HepG2 (cell line): ENCODE data around the gene HNRNPL. TPM values are rescaled to one million over a fixed set of nuclear protein-coding genes. Genes with fewer than 3 reads are reported as not detected.

Experiments used
- ARID4A ChIP-seq: sonication (generic); formaldehyde crosslinking; IDR thresholded peaks from 2 replicates; pipeline ENCODE4 v1.5.0; 2020; ENCODE audit warnings: mild to moderate bottlenecking, missing genetic modification reagents, borderline replicate concordance
- CAMTA2 ChIP-seq: sonication (generic); formaldehyde crosslinking; IDR thresholded peaks from 2 replicates; pipeline ENCODE4 v1.4.0; 2020; ENCODE audit warnings: mild to moderate bottlenecking, missing genetic modification reagents, borderline replicate concordance
- FOXA3 ChIP-seq: IDR thresholded peaks from 2 replicates; pipeline ENCODE4 v1.6.1; 2016; ENCODE audit warnings: missing genetic modification reagents, missing compliant biosample characterization
- KDM5B ChIP-seq: sonication (generic); formaldehyde crosslinking; IDR thresholded peaks from 2 replicates; pipeline ENCODE4 v1.4.0; 2020; ENCODE audit warnings: missing genetic modification reagents, mild to moderate bottlenecking, borderline replicate concordance
- KLF16 ChIP-seq, 2 experiments: sonication (generic) in 1 of 2; formaldehyde crosslinking in 1 of 2; IDR thresholded peaks; 2 replicates each; pipeline versions ENCODE4 v1.6.1 to v1.8.0; 2016 to 2023; ENCODE audit warnings: missing genetic modification reagents in 2 of 2, missing compliant biosample characterization in 1 of 2
- MTA1 ChIP-seq: sonication (generic); formaldehyde crosslinking; IDR thresholded peaks from 2 replicates; pipeline ENCODE4 v1.4.0; 2020; ENCODE audit warnings: missing genetic modification reagents, mild to moderate bottlenecking, borderline replicate concordance
- MYC ChIP-seq: sonication (generic); formaldehyde crosslinking; IDR thresholded peaks from 2 replicates; pipeline ENCODE4 v1.9.0; 2021; ENCODE audit warnings: missing genetic modification reagents, borderline replicate concordance
- PCBP1 ChIP-seq: fragments of 200-400 bp; formaldehyde crosslinking; IDR thresholded peaks from 2 replicates; pipeline ENCODE4 v1.6.1; 2017; ENCODE audit warnings: mild to moderate bottlenecking, low read depth, low read length, borderline replicate concordance
- SAP130 ChIP-seq: IDR thresholded peaks from 2 replicates; pipeline ENCODE4 v1.6.1; 2016; ENCODE audit warnings: low read depth
- UBTF ChIP-seq: sonication (generic); formaldehyde crosslinking; IDR thresholded peaks from 2 replicates; pipeline ENCODE4 v1.4.0; 2020; ENCODE audit warnings: mild to moderate bottlenecking, missing genetic modification reagents
- ZFYVE20 ChIP-seq: sonication (generic); formaldehyde crosslinking; IDR thresholded peaks from 2 replicates; pipeline ENCODE4 v1.8.0; 2023; ENCODE audit warnings: low read depth, mild to moderate bottlenecking, moderate library complexity, missing genetic modification reagents, borderline replicate concordance
- ZMYM4 ChIP-seq: sonication (generic); formaldehyde crosslinking; IDR thresholded peaks from 2 replicates; pipeline ENCODE4 v1.8.1; 2023; ENCODE audit warnings: mild to moderate bottlenecking, missing genetic modification reagents
- ZNF251 ChIP-seq: sonication (generic); formaldehyde crosslinking; IDR thresholded peaks from 2 replicates; pipeline ENCODE4 v1.9.0; 2021; ENCODE audit warnings: mild to moderate bottlenecking, missing genetic modification reagents
- polyA plus RNA-seq, 8 experiments: library from polyadenylated mRNA; depleted of rRNA in 3 of 8; stranded (reverse) in 7 of 8; unstranded in 1 of 8; fragments of >200 nt; fragmentation: Illumina TruSeq in 4 of 8; extraction: Trizol in 4 of 8; gene quantifications; 2 replicates each; pipeline versions ENCODE4 v1.2.1 to v1.2.3, GENCODE V29; 2011 to 2016; ENCODE audit warnings: low read depth in 4 of 8, missing spikeins in 1 of 8, mixed read lengths in 1 of 8; ENCODE audit not compliant: insufficient read depth in 1 of 8
- total RNA-seq, 5 experiments: library from RNA; depleted of rRNA; stranded (reverse); fragments of >200 nt; fragmentation: Illumina TruSeq; extraction: Trizol; gene quantifications; 2 replicates each; pipeline ENCODE4 v1.2.3, GENCODE V29; 2016; ENCODE audit warnings: low read depth in 1 of 5
- TF ChIP-seq, protein P1 (sequence below): sonication (generic); formaldehyde crosslinking; IDR thresholded peaks from 2 replicates; pipeline ENCODE4 v1.9.0; 2022; ENCODE audit warnings: missing genetic modification reagents, mild to moderate bottlenecking, borderline replicate concordance
- TF ChIP-seq, protein P2 (sequence below): sonication (generic); formaldehyde crosslinking; IDR thresholded peaks from 2 replicates; pipeline ENCODE4 v1.9.0; 2022; ENCODE audit warnings: low read depth, missing genetic modification reagents

Gene HNRNPL
- total and polyA plus RNA-seq, 2 of the 13 experiments (the other 11 are each of a cell fraction or from before 2014, with no cell fraction given) = 156 to 278 TPM

DNA sequence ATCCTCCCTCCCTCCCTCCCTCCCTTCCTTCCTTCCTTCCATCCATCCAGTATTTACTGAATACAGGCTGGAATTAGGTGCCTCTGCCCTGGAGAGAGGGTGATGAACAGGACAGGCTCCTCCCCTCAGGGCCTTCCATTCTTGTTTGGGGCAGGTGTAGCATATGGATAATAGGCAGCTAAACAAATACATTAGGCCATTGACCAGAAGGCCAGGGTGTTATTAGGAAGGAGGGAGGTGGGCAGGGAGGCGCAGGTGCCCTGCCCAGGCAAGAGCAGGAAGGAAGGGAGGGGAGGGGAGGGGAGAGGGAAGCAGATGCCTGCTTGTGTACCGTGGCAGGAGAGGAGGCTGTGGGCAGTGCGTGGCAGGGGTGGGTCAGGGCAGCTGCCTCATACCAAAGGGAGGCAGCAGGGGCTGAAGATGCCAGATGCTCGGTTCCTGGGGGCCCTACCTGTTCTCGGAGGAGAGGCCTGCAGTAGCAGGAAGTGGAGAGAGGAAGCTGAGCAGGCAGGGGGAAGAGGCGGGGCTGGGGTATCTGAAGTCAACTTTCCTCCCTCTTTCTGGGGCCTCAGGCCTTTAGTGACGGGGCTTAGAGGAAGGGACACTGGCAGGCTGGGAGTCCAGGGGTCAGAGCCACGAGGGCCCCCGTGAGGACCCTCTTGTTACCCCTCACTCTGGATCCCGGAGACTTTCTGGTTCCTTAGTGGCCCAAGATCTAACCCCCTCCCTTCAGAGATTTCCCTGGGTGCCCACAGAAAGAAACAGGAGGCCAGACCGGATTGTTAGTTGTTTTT lies 28.2 kb upstream of the HNRNPL start, which contains the start of gene RINL (continued):
- TF ChIP-seq KLF16 (CRISPR knock-in tag; IDR thresholded peaks at IDR 0.05) (peak in 1 of 2 experiments; percentile 64; a peak in 1 of 4 replicates), CAMTA2 (CRISPR knock-in tag) (no peak), MYC (CRISPR knock-in tag) (peak; percentile 24; the same call in 1 of the 2 replicates), SAP130 (CRISPR knock-in tag) (peak; percentile 51), FOXA3 (0 out of 2 replicates have a peak, but pooled peaks have one; percentile 17), ZNF251 (no peak), ARID4A (CRISPR knock-in tag) (peak; percentile 62; the same call in 1 of the 2 replicates), UBTF (CRISPR knock-in tag) (peak; percentile 44; the same call in 1 of the 2 replicates), ZFYVE20 (CRISPR knock-in tag) (no peak), MTA1 (CRISPR knock-in tag) (peak; percentile 48; the same call in 1 of the 2 replicates), ZMYM4 (0 out of 2 replicates have a peak, but pooled peaks have one; percentile 23), PCBP1 (peak; percentile 73; the same call in 1 of the 2 replicates), KDM5B (CRISPR knock-in tag) (peak; percentile 40; the same call in 1 of the 2 replicates)
- TF ChIP-seq, protein P1, sequence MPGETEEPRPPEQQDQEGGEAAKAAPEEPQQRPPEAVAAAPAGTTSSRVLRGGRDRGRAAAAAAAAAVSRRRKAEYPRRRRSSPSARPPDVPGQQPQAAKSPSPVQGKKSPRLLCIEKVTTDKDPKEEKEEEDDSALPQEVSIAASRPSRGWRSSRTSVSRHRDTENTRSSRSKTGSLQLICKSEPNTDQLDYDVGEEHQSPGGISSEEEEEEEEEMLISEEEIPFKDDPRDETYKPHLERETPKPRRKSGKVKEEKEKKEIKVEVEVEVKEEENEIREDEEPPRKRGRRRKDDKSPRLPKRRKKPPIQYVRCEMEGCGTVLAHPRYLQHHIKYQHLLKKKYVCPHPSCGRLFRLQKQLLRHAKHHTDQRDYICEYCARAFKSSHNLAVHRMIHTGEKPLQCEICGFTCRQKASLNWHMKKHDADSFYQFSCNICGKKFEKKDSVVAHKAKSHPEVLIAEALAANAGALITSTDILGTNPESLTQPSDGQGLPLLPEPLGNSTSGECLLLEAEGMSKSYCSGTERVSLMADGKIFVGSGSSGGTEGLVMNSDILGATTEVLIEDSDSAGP = peak; percentile 43; the same call in 1 of the 2 replicates
- TF ChIP-seq, protein P2, sequence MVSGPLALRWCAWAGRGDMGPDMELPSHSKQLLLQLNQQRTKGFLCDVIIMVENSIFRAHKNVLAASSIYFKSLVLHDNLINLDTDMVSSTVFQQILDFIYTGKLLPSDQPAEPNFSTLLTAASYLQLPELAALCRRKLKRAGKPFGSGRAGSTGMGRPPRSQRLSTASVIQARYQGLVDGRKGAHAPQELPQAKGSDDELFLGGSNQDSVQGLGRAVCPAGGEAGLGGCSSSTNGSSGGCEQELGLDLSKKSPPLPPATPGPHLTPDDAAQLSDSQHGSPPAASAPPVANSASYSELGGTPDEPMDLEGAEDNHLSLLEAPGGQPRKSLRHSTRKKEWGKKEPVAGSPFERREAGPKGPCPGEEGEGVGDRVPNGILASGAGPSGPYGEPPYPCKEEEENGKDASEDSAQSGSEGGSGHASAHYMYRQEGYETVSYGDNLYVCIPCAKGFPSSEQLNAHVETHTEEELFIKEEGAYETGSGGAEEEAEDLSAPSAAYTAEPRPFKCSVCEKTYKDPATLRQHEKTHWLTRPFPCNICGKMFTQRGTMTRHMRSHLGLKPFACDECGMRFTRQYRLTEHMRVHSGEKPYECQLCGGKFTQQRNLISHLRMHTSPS (CRISPR knock-in tag) = 0 out of 2 replicates have a peak, but pooled peaks have one; percentile 31
